ENCODE measurements around the gene CATSPERE. TPM values are rescaled to one million over a fixed set of nuclear protein-coding genes. Genes with fewer than 3 reads are reported as not detected.

CATSPERE gene
- total and polyA plus RNA-seq, 9 of the 15 experiments (the other 6 are each of a cell fraction or from before 2014, with no cell fraction given): 0.06 to 0.16 (median 0.09) TPM; not detected in 3

GRCh38 chr1:244645414-244645813 lies 184.3 kb downstream of the CATSPERE start (continued):
- TF ChIP-seq, protein P1, sequence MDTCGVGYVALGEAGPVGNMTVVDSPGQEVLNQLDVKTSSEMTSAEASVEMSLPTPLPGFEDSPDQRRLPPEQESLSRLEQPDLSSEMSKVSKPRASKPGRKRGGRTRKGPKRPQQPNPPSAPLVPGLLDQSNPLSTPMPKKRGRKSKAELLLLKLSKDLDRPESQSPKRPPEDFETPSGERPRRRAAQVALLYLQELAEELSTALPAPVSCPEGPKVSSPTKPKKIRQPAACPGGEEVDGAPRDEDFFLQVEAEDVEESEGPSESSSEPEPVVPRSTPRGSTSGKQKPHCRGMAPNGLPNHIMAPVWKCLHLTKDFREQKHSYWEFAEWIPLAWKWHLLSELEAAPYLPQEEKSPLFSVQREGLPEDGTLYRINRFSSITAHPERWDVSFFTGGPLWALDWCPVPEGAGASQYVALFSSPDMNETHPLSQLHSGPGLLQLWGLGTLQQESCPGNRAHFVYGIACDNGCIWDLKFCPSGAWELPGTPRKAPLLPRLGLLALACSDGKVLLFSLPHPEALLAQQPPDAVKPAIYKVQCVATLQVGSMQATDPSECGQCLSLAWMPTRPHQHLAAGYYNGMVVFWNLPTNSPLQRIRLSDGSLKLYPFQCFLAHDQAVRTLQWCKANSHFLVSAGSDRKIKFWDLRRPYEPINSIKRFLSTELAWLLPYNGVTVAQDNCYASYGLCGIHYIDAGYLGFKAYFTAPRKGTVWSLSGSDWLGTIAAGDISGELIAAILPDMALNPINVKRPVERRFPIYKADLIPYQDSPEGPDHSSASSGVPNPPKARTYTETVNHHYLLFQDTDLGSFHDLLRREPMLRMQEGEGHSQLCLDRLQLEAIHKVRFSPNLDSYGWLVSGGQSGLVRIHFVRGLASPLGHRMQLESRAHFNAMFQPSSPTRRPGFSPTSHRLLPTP (IDR thresholded peaks at IDR 0.05; ENCODE audit: borderline replicate concordance, extremely low read depth, insufficient read length): no peak
- TF ChIP-seq CSDE1 (IDR thresholded peaks at IDR 0.05) (no peak), ZNF408 (CRISPR knock-in tag; IDR thresholded peaks at IDR 0.05; ENCODE audit: low read depth) (no peak), NFATC3 (IDR thresholded peaks at IDR 0.05) (no peak), ILF3 (IDR thresholded peaks at IDR 0.05; ENCODE audit: borderline replicate concordance) (no peak)

GRCh38 chr1:244645890-244646289 lies 184.8 kb downstream of the CATSPERE start:
- no peaks in the 10 kb centered on the region for H4K20me1 ChIP-seq (replicated peaks; ENCODE audit: control insufficient read depth, insufficient read depth, low read length)
- BruUV-seq (replicated peaks): no TSS peak
- DNase-seq (ENCODE audit: extremely low read depth in 1 of 4, low spot score in 3 of 4) (no peak), ATAC-seq (no peak), FAIRE-seq (no peak)
- peaks cover 0 to 4% of the 10 kb centered on the region in 2 experiments; a peak in 2 of 5 replicates for H3K4me1 ChIP-seq (replicated peaks in 1 of 2; ENCODE audit: control insufficient read depth in 2 of 2, insufficient read depth in 2 of 2, low read length in 2 of 2)
- ChIA-PET POLR2A (no interaction called here), CTCF (ENCODE audit: low intra/inter-chr PET ratio) (no interaction called here)
- H2AFZ ChIP-seq (ENCODE audit: low read depth, low read length): no peak overlapping the region
- no peak overlapping the region for H3K4me2 ChIP-seq (ENCODE audit: insufficient read depth, low read length)
- TF ChIP-seq GMEB1 (CRISPR knock-in tag; IDR thresholded peaks at IDR 0.05): no peak
- H3K27me3 ChIP-seq (ENCODE audit: control insufficient read depth in 2 of 2, insufficient read depth in 2 of 2, low read length in 2 of 2): peaks cover 31 to 38% of the 10 kb centered on the region in 2 experiments
- in situ Hi-C loops (cut with MboI) (no loop called here), intact Hi-C loops (cut with micrococcal nuclease) (no loop called here)
- H3K4me3 ChIP-seq: no peak overlapping the region
- no peaks in the 10 kb centered on the region for H3K9me1 ChIP-seq (ENCODE audit: control insufficient read depth, insufficient read depth, low read length)
- H3K27ac ChIP-seq (ENCODE audit: extremely low read depth, low read depth, low read length): no peak overlapping the region
- H3K9me3 ChIP-seq (replicated peaks; ENCODE audit: control insufficient read depth, insufficient read depth, low read depth, low read length): no peaks in the 10 kb centered on the region
- WGBS (ENCODE audit: insufficient coverage, low coverage, missing lambda C conversion rate): 3% methylated on average over 6 of the region's 6 CpGs
- no peak overlapping the region for H3K9ac ChIP-seq (ENCODE audit: insufficient read depth in 1 of 2, low read depth in 2 of 2, low read length in 2 of 2)
- H3K79me2 ChIP-seq (ENCODE audit: control insufficient read depth, insufficient read depth, low read length): no peaks in the 10 kb centered on the region
- no peaks in the 10 kb centered on the region for H3K36me3 ChIP-seq (ENCODE audit: control insufficient read depth, insufficient read depth, low read length)
